B cell (primary cell): ENCODE measurements around the gene PTTG2. TPM values are rescaled to one million over a fixed set of nuclear protein-coding genes. Genes with fewer than 3 reads are reported as not detected.

Source experiments
- ATAC-seq: fragments of 200-7000 bp; cut with Tn5 transposase; one replicate; pipeline ENCODE4 v1.10.0; 2021; ENCODE audit warnings: low read depth, mild to moderate bottlenecking, moderate number of reproducible peaks, moderate library complexity
- CTCF ChIA-PET: fragments of 350-600 bp; sonication (Branson Sonifier 250); formaldehyde crosslinking; loops from one replicate; lab custom pipeline; 2021; ENCODE audit warnings: antibody characterized with exemption, inconsistent platforms; lab: Charles Lee
- POLR2A ChIA-PET: fragments of 350-600 bp; sonication (Branson Sonifier 250); formaldehyde crosslinking; loops from one replicate; lab custom pipeline; 2021; ENCODE audit warnings: antibody characterized with exemption; lab: Charles Lee
- DNase-seq: peaks from one replicate; pipeline ENCODE4 v3.0.0; 2013
- H2AFZ ChIP-seq: 2 replicates; pipeline ENCODE4 v1.6.1; 2012; ENCODE audit warnings: mild to moderate bottlenecking, low read depth, low read length; ENCODE audit not compliant: insufficient read depth, poor library complexity, severe bottlenecking
- H3K27ac ChIP-seq, 2 donors: 1 replicate in 1 of 2; 2 replicates in 1 of 2; pipeline ENCODE4 v1.5.1; 2012 to 2013; ENCODE audit warnings: low read length in 2 of 2, mild to moderate bottlenecking in 2 of 2, moderate library complexity in 1 of 2
- H3K27me3 ChIP-seq, 4 experiments: fragments of 200-600 bp in 1 of 4; sonication (generic) in 1 of 4; replicated peaks in 1 of 4; 1 replicate in 2 of 4; 2 replicates in 2 of 4; pipeline versions ENCODE4 v1.6.1 to v1.7.0; 2013 to 2016; ENCODE audit warnings: low read length in 3 of 4, mild to moderate bottlenecking in 2 of 4, mixed read lengths in 1 of 4, moderate library complexity in 1 of 4; ENCODE audit not compliant: insufficient read depth in 4 of 4, control insufficient read depth in 3 of 4; ENCODE audit errors: control extremely low read depth in 1 of 4
- H3K36me3 ChIP-seq, 2 experiments: replicated peaks in 1 of 2; 1 replicate in 1 of 2; 2 replicates in 1 of 2; pipeline versions ENCODE4 v1.6.1 to v1.7.1; 2013; ENCODE audit warnings: low read length in 1 of 2; ENCODE audit not compliant: insufficient read depth in 2 of 2, control insufficient read depth in 1 of 2; ENCODE audit errors: control extremely low read depth in 1 of 2, extremely low read depth in 1 of 2
- H3K4me1 ChIP-seq, 2 donors: fragments of 200-600 bp in 1 of 2; sonication (generic) in 1 of 2; 1 replicate in 1 of 2; 2 replicates in 1 of 2; pipeline versions ENCODE4 v1.5.1 to v1.6.1; 2013 to 2017; ENCODE audit warnings: low read length in 2 of 2; ENCODE audit not compliant: control insufficient read depth in 2 of 2, insufficient read depth in 2 of 2
- H3K4me2 ChIP-seq: replicated peaks from 2 replicates; pipeline ENCODE3; 2012; ENCODE audit warnings: mild to moderate bottlenecking, low read depth, low read length; ENCODE audit not compliant: poor library complexity, severe bottlenecking
- H3K4me3 ChIP-seq, 5 experiments: fragments of 200-600 bp in 1 of 5; sonication (generic) in 1 of 5; 1 replicate in 3 of 5; 2 replicates in 2 of 5; pipeline versions ENCODE4 v1.5.1 to v1.7.0; 2011 to 2016; ENCODE audit warnings: low read length in 4 of 5, mild to moderate bottlenecking in 4 of 5, low read depth in 2 of 5, control low read depth in 1 of 5, moderate library complexity in 1 of 5; ENCODE audit not compliant: insufficient read depth in 1 of 5; ENCODE audit errors: control extremely low read depth in 1 of 5, extremely low read depth in 1 of 5
- H3K79me2 ChIP-seq: fragments of 200-600 bp; sonication (generic); one replicate; pipeline ENCODE4 v1.6.0; 2016; ENCODE audit warnings: low read length; ENCODE audit not compliant: control insufficient read depth, insufficient read depth
- H3K9ac ChIP-seq: fragments of 200-600 bp; sonication (generic); 2 replicates; pipeline ENCODE4 v1.6.1; 2017; ENCODE audit warnings: mild to moderate bottlenecking, low read length, moderate library complexity
- H3K9me3 ChIP-seq, 3 donors: one replicate each; pipeline versions ENCODE4 v1.6.1 to v1.7.1; 2013; ENCODE audit warnings: low read length in 2 of 3; ENCODE audit not compliant: control insufficient read depth in 2 of 3, insufficient read depth in 1 of 3; ENCODE audit errors: control extremely low read depth in 1 of 3
- H4K20me1 ChIP-seq: 2 replicates; pipeline ENCODE4 v1.6.0; 2012; ENCODE audit warnings: mild to moderate bottlenecking, low read length; ENCODE audit not compliant: insufficient read depth, control insufficient read depth, poor library complexity, severe bottlenecking
- H3K27ac Mint-ChIP-seq: one replicate; pipeline ENCODE4 v1.8.0; 2021; ENCODE audit warnings: mixed read lengths
- H3K27me3 Mint-ChIP-seq: one replicate; pipeline ENCODE4 v1.8.0; 2021; ENCODE audit warnings: mixed read lengths
- H3K4me1 Mint-ChIP-seq: one replicate; pipeline ENCODE4 v1.8.0; 2021; ENCODE audit warnings: mixed read lengths
- H3K4me3 Mint-ChIP-seq: one replicate; pipeline ENCODE4 v1.8.0; 2021; ENCODE audit warnings: mixed read lengths
- H3K9me3 Mint-ChIP-seq: one replicate; pipeline ENCODE4 v1.8.0; 2022; ENCODE audit warnings: mixed read lengths; ENCODE audit not compliant: insufficient read depth
- EZH2 ChIP-seq: IDR thresholded peaks from 2 replicates; pipeline ENCODE4 v1.6.1; 2012; ENCODE audit warnings: borderline replicate concordance, low read depth, mild to moderate bottlenecking, moderate library complexity, low read length; ENCODE audit not compliant: insufficient read depth, poor library complexity, severe bottlenecking
- WGBS: methylation state at CpG from one replicate; pipeline ENCODE4 v1.1.5; 2013; ENCODE audit warnings: missing lambda C conversion rate; ENCODE audit not compliant: insufficient coverage; 5-methylcytosine and 5-hydroxymethylcytosine counted together
- intact Hi-C: fragments of 100-400 bp; cut with micrococcal nuclease; formaldehyde crosslinking; loops from one replicate; pipeline ENCODE4 v1.10.0; 2022
- polyA plus RNA-seq: library from polyadenylated mRNA; depleted of rRNA; stranded (reverse); fragments of >200 nt; gene quantifications from 2 replicates; pipeline ENCODE4 v1.2.3, GENCODE V29; 2012
- total RNA-seq, 2 donors: library from RNA; stranded (reverse); fragments of 120-200 nt in 1 of 2; gene quantifications; 1 replicate in 1 of 2; 2 replicates in 1 of 2; pipeline versions ENCODE4 v1.2.3 to v1.2.4, GENCODE V29; 2013 to 2022
- TF ChIP-seq, protein P1 (sequence below): fragments of 200-600 bp; IDR thresholded peaks from one replicate; pipeline ENCODE4 v1.8.0; 2022; ENCODE audit warnings: antibody characterized with exemption, mild to moderate bottlenecking

The PTTG2 gene
- total and polyA plus RNA-seq, 2 donors (not counting 1 experiment from before 2014, with no cell fraction given) = 1.9 to 2.8 TPM

- no peaks in the 10 kb centered on the region for H3K27me3 Mint-ChIP-seq
- H3K79me2 ChIP-seq = peaks cover 50% of the 10 kb centered on the region
- CTCF ChIA-PET = no interaction called here
- ATAC-seq (no peak), DNase-seq (no peak)
- intact Hi-C loops = no loop called here
- H3K4me2 ChIP-seq = peak overlapping the region; percentile 46
- peaks cover 24 to 27% of the 10 kb centered on the region in 2 donors for H3K4me1 ChIP-seq
- H3K9me3 ChIP-seq = no peaks in the 10 kb centered on the region
- no peak overlapping the region for H3K4me3 Mint-ChIP-seq
- H3K36me3 ChIP-seq = no peaks in the 10 kb centered on the region
- H3K9ac ChIP-seq = no peak overlapping the region
- H4K20me1 ChIP-seq = peaks cover 16% of the 10 kb centered on the region
- no peak overlapping the region for H3K4me3 ChIP-seq
- H3K9me3 Mint-ChIP-seq = no peaks in the 10 kb centered on the region
- TF ChIP-seq EZH2 = no peak
- TF ChIP-seq, protein P1, sequence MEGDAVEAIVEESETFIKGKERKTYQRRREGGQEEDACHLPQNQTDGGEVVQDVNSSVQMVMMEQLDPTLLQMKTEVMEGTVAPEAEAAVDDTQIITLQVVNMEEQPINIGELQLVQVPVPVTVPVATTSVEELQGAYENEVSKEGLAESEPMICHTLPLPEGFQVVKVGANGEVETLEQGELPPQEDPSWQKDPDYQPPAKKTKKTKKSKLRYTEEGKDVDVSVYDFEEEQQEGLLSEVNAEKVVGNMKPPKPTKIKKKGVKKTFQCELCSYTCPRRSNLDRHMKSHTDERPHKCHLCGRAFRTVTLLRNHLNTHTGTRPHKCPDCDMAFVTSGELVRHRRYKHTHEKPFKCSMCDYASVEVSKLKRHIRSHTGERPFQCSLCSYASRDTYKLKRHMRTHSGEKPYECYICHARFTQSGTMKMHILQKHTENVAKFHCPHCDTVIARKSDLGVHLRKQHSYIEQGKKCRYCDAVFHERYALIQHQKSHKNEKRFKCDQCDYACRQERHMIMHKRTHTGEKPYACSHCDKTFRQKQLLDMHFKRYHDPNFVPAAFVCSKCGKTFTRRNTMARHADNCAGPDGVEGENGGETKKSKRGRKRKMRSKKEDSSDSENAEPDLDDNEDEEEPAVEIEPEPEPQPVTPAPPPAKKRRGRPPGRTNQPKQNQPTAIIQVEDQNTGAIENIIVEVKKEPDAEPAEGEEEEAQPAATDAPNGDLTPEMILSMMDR = no peak
- peak overlapping the region in 1 of 2 donors; percentile 42 for H3K27ac ChIP-seq
- H3K27ac Mint-ChIP-seq = peak overlapping the region; percentile 8
- no peaks in the 10 kb centered on the region for H3K27me3 ChIP-seq
- H2AFZ ChIP-seq = no peak overlapping the region
- H3K4me1 Mint-ChIP-seq = peaks cover 42% of the 10 kb centered on the region
- 86% methylated on average over 1 of the region's 4 CpGs for WGBS
- POLR2A ChIA-PET = no interaction called here
Observed at GRCh38 chr4:37964734-37965457, 4.7 kb downstream of the PTTG2 start.

- H3K9me3 ChIP-seq = no peaks in the 10 kb centered on the region
- Mint-ChIP-seq H3K4me1 (peaks cover 53% of the 10 kb centered on the region), H3K4me3 (no peak overlapping the region), H3K27ac (no peak overlapping the region), H3K27me3 (no peaks in the 10 kb centered on the region), H3K9me3 (no peaks in the 10 kb centered on the region)
- ChIA-PET POLR2A (interaction anchor here (0.6 kb wide), 1 partner anchor 168 kb away, joined by 3 read pairs; no protein-coding TSS in a partner anchor), CTCF (no interaction called here)
- H3K4me3 ChIP-seq = no peak overlapping the region
- H3K36me3 ChIP-seq = no peaks in the 10 kb centered on the region
- H2AFZ ChIP-seq = no peak overlapping the region
- 86% methylated on average over 2 of the region's 3 CpGs for WGBS
- no peak for TF ChIP-seq EZH2
- TF ChIP-seq, protein P1 = no peak
- H3K27me3 ChIP-seq = no peaks in the 10 kb centered on the region
- H3K9ac ChIP-seq = no peak overlapping the region
- peaks cover 35 to 38% of the 10 kb centered on the region in 2 donors for H3K4me1 ChIP-seq
- H3K27ac ChIP-seq = no peak overlapping the region
- intact Hi-C loops = no loop called here
- ATAC-seq = no peak
- no peak for DNase-seq
- peaks cover 61% of the 10 kb centered on the region for H3K79me2 ChIP-seq
- no peak overlapping the region for H3K4me2 ChIP-seq
- peaks cover 16% of the 10 kb centered on the region for H4K20me1 ChIP-seq
Observed at GRCh38 chr4:37966044-37966443, 5.8 kb downstream of the PTTG2 start.
